GM19397 (cell line): ENCODE measurements around the gene LYSMD3.
A peak's percentile ranks its signal among the peaks of the same experiment; 100 is the strongest.
"Not testable (repeated sequence)": the region's sequence is repeated elsewhere in the genome, so short reads cannot be mapped to it uniquely, and the experiment has no call there.

Experiments
- ATAC-seq: cut with Tn5 transposase; IDR thresholded peaks from one replicate; pipeline ENCODE4 v1.9.1; 2021; ENCODE audit warnings: mild to moderate bottlenecking, moderate library complexity; ENCODE audit not compliant: unreplicated experiment

Gene LYSMD3

GRCh38 chr5:90529194-90529938, at the start of gene LYSMD3:
Gene LYSMD3, minus strand, starts transcription at chr5:90529584. Its CDS starts 4,295 bp downstream, at chr5:90525289.
- ATAC-seq = peak; percentile 94

- ATAC-seq = not testable (repeated sequence)
Measured at GRCh38 chr5:90576566-90576965, 47.2 kb upstream of the LYSMD3 start.

GRCh38 chr5:90575712-90576111, 46.3 kb upstream of the LYSMD3 start:
- no peak for ATAC-seq

GRCh38 chr5:90571147-90571773, 41.9 kb upstream of the LYSMD3 start:
- no peak for ATAC-seq

- ATAC-seq = no peak
Measured at GRCh38 chr5:90570034-90570433, 40.6 kb upstream of the LYSMD3 start.

- ATAC-seq = no peak
Measured at GRCh38 chr5:90569084-90569483, 39.7 kb upstream of the LYSMD3 start.

- no peak for ATAC-seq
Measured at GRCh38 chr5:90565491-90565890, 36.1 kb upstream of the LYSMD3 start.

GRCh38 chr5:90563108-90563507, 33.7 kb upstream of the LYSMD3 start:
- no peak for ATAC-seq

GRCh38 chr5:90562341-90562740, 33.0 kb upstream of the LYSMD3 start:
- ATAC-seq = no peak

GRCh38 chr5:90561766-90562165, 32.4 kb upstream of the LYSMD3 start:
- ATAC-seq = no peak

GRCh38 chr5:90560771-90561170, 31.4 kb upstream of the LYSMD3 start:
- no peak for ATAC-seq

GRCh38 chr5:90558344-90559192, 29.2 kb upstream of the LYSMD3 start, which contains the start of gene ADGRV1:
Gene ADGRV1, plus strand, starts transcription at chr5:90558797. Its CDS starts 99 bp downstream, at chr5:90558896.
- no peak for ATAC-seq

- no peak for ATAC-seq
Measured at GRCh38 chr5:90557871-90558270, 28.5 kb upstream of the LYSMD3 start.

GRCh38 chr5:90557391-90557790, 28.0 kb upstream of the LYSMD3 start:
- ATAC-seq = no peak

- no peak for ATAC-seq
Measured at GRCh38 chr5:90555666-90556065, 26.3 kb upstream of the LYSMD3 start.

- no peak for ATAC-seq
Measured at GRCh38 chr5:90554358-90555006, 25.1 kb upstream of the LYSMD3 start.

- no peak for ATAC-seq
Measured at GRCh38 chr5:90553711-90554110, 24.3 kb upstream of the LYSMD3 start.

- ATAC-seq = no peak
Measured at GRCh38 chr5:90551376-90551775, 22.0 kb upstream of the LYSMD3 start.

- ATAC-seq = no peak
Measured at GRCh38 chr5:90550963-90551362, 21.6 kb upstream of the LYSMD3 start.

- ATAC-seq = no peak
Measured at GRCh38 chr5:90549729-90550275, 20.4 kb upstream of the LYSMD3 start.

GRCh38 chr5:90549223-90549622, 19.8 kb upstream of the LYSMD3 start:
- ATAC-seq = no peak
